Measurements from ENCODE around the gene ZNF619. TPM values are rescaled to one million over a fixed set of nuclear protein-coding genes. Genes with fewer than 3 reads are reported as not detected.

Gene ZNF619
- total and polyA plus RNA-seq, 2 of the 4 experiments (the other 2 are of a cell fraction): 2.0 to 4.8 TPM

DNA sequence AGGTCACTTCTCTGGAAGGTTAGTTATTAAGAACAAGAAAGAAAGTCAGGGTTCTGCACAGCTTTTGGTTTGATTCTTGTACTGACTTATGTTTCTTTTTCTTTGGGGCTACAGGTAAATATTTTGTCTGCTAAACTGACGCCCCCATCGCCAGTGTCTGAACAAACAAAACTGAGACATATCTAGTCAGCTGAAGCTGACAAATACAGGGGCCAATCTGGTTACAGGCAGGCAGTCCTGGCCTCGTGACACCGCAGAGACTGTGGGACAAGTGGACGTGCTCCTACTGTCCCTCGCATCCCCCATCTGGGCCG, 24.4 kb upstream of the ZNF619 start:
- no peak for ATAC-seq (ENCODE audit: low read depth)
- Histone ChIP-seq H2BK120ac (ENCODE audit: low read depth, low read length) (peak overlapping the region; percentile 46), H3K27ac (ENCODE audit: insufficient read depth, low read length) (peak overlapping the region; percentile 81), H3K79me1 (ENCODE audit: low read depth in 1 of 2, low read length in 2 of 2) (peaks cover 5 to 10% of the 10 kb centered on the region in 2 experiments; a peak in 1 of 4 replicates), H3K36me3 (ENCODE audit: control insufficient read depth, insufficient read depth, low read length) (peaks cover 1% of the 10 kb centered on the region; the same call in 1 of the 2 replicates), H4K20me1 (ENCODE audit: insufficient read depth, low read length) (peaks cover 4% of the 10 kb centered on the region; the same call in 1 of the 2 replicates), H4K5ac (ENCODE audit: low read depth, low read length) (peak overlapping the region; percentile 85), H3K4ac (ENCODE audit: low read depth, low read length) (peak overlapping the region; percentile 91), H3K9me1 (ENCODE audit: insufficient read depth, low read length) (no peaks in the 10 kb centered on the region), H3K9ac (ENCODE audit: low read depth, low read length) (peak overlapping the region; percentile 81), H3K4me3 (ENCODE audit: insufficient read depth, low read depth, low read length) (peak overlapping the region; percentile 72), H2BK20ac (ENCODE audit: low read depth, low read length) (no peak overlapping the region), H2AK5ac (ENCODE audit: low read depth, low read length) (peak overlapping the region; percentile 9; the same call in 1 of the 2 replicates), H2BK15ac (ENCODE audit: low read depth, low read length) (no peak overlapping the region), H4K8ac (ENCODE audit: low read depth in 2 of 2, low read length in 2 of 2) (peak overlapping the region; percentile 91 to 93), H3K18ac (ENCODE audit: low read depth, low read length) (peak overlapping the region; percentile 56; the same call in 1 of the 2 replicates), H3K14ac (replicated peaks; ENCODE audit: low read depth, low read length) (peak overlapping the region; percentile 84), H3K9me3 (ENCODE audit: control insufficient read depth, insufficient read depth, low read length) (no peaks in the 10 kb centered on the region), H3K23ac (ENCODE audit: low read depth, low read length) (peak overlapping the region; percentile 28), H3K27me3 (ENCODE audit: control insufficient read depth, insufficient read depth, low read length) (no peaks in the 10 kb centered on the region), H3K4me1 (ENCODE audit: control insufficient read depth, insufficient read depth, low read length) (no peaks in the 10 kb centered on the region), H3K4me2 (ENCODE audit: low read depth, low read length) (peak overlapping the region; percentile 87), H2AFZ (replicated peaks; ENCODE audit: low read length, poor library complexity) (peak overlapping the region; percentile 97), H2BK5ac (ENCODE audit: low read depth, low read length, poor library complexity, severe bottlenecking) (peak overlapping the region; percentile 53), H4K91ac (ENCODE audit: insufficient read depth, low read depth, low read length) (peak overlapping the region; percentile 93), H3K56ac (ENCODE audit: extremely low read depth, insufficient read depth, low read length) (peak overlapping the region; percentile 34; the same call in 1 of the 2 replicates), H2AK9ac (replicated peaks; ENCODE audit: low read depth, low read length, poor library complexity) (peak overlapping the region; percentile 42)
- in situ Hi-C loops (cut with MboI; ENCODE audit: low sequenced_read_pairs): no loop called here
- DNase-seq: no peak
- no TSS peak for BruUV-seq (replicated peaks)
- dilution Hi-C loops (cut with HindIII; ENCODE audit: low sequenced_read_pairs, unreplicated experiment): no loop called here
- intact Hi-C loops (cut with micrococcal nuclease): loop anchor here (2.0 to 5.0 kb wide), 2 partner anchors 72 to 140 kb away; partner anchors contain the start of gene ZNF621
- 0% methylated on average over 3 of the region's 7 CpGs; no CpG with 5 or more reads in 1 of the 2 experiments for WGBS, 2 experiments (ENCODE audit: extremely low coverage in 2 of 2, insufficient read length in 1 of 2)
- TF ChIP-seq FOS (IDR thresholded peaks at IDR 0.05; ENCODE audit: low read depth, low read length) (no peak), CEBPB (IDR thresholded peaks at IDR 0.05; ENCODE audit: low read depth, low read length) (no peak)
- TF ChIP-seq, protein P1, sequence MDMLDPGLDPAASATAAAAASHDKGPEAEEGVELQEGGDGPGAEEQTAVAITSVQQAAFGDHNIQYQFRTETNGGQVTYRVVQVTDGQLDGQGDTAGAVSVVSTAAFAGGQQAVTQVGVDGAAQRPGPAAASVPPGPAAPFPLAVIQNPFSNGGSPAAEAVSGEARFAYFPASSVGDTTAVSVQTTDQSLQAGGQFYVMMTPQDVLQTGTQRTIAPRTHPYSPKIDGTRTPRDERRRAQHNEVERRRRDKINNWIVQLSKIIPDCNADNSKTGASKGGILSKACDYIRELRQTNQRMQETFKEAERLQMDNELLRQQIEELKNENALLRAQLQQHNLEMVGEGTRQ (IDR thresholded peaks at IDR 0.05; ENCODE audit: low read depth, low read length): no peak
- ChIA-PET CTCF (no interaction called here), POLR2A (ENCODE audit: unreplicated experiment) (no interaction called here)
